HepG2 (cell line): ENCODE results near the gene DAO. TPM values are rescaled to one million over a fixed set of nuclear protein-coding genes. Genes with fewer than 3 reads are reported as not detected.

Source experiments
- JUNB ChIP-seq: sonication (generic); formaldehyde crosslinking; IDR thresholded peaks from 2 replicates; pipeline ENCODE4 v1.8.0; 2022; ENCODE audit warnings: missing genetic modification reagents, mild to moderate bottlenecking, borderline replicate concordance
- NFRKB ChIP-seq: fragments of 450-650 bp; IDR thresholded peaks from 2 replicates; pipeline ENCODE4 v1.6.1; 2017
- NR2C2 ChIP-seq: sonication (generic); formaldehyde crosslinking; IDR thresholded peaks from 2 replicates; pipeline ENCODE4 v1.4.0; 2020; ENCODE audit warnings: missing genetic modification reagents, mild to moderate bottlenecking, moderate library complexity, borderline replicate concordance
- PRMT3 ChIP-seq: sonication (generic); formaldehyde crosslinking; IDR thresholded peaks from 2 replicates; pipeline ENCODE4 v1.8.1; 2022; ENCODE audit warnings: low read depth, mild to moderate bottlenecking, moderate library complexity, missing genetic modification reagents, borderline replicate concordance
- SMAD9 ChIP-seq: sonication (generic); formaldehyde crosslinking; IDR thresholded peaks from 2 replicates; pipeline ENCODE4 v1.5.1; 2020; ENCODE audit warnings: mild to moderate bottlenecking, missing genetic modification reagents
- SMC3 ChIP-seq: IDR thresholded peaks from 2 replicates; pipeline ENCODE4 v1.6.1; 2011; ENCODE audit warnings: low read length, improper control_type of control experiment
- SRSF1 ChIP-seq: fragments of 200-400 bp; formaldehyde crosslinking; optimal IDR thresholded peaks from 2 replicates; pipeline ENCODE3; 2017; ENCODE audit warnings: mild to moderate bottlenecking, low read depth, low read length, moderate library complexity
- XRCC5 ChIP-seq: fragments of 200-400 bp; formaldehyde crosslinking; optimal IDR thresholded peaks from 2 replicates; pipeline ENCODE3; 2017; ENCODE audit warnings: mild to moderate bottlenecking, low read length
- ZC3H4 ChIP-seq: sonication (generic); formaldehyde crosslinking; IDR thresholded peaks from 2 replicates; pipeline ENCODE4 v1.4.0; 2020; ENCODE audit warnings: missing genetic modification reagents, borderline replicate concordance
- ZMYM2 ChIP-seq: sonication (generic); formaldehyde crosslinking; IDR thresholded peaks from 2 replicates; pipeline ENCODE4 v1.8.0; 2022; ENCODE audit warnings: mild to moderate bottlenecking, missing genetic modification reagents
- ZNF124 ChIP-seq: sonication (generic); formaldehyde crosslinking; IDR thresholded peaks from 2 replicates; pipeline ENCODE4 v1.4.0; 2020; ENCODE audit warnings: missing genetic modification reagents
- ZNF354B ChIP-seq: sonication (generic); formaldehyde crosslinking; IDR thresholded peaks from 2 replicates; pipeline ENCODE4 v1.8.0; 2022; ENCODE audit warnings: mild to moderate bottlenecking, missing genetic modification reagents
- ZNF629 ChIP-seq: sonication (generic); formaldehyde crosslinking; conservative IDR thresholded peaks from 2 replicates; pipeline ENCODE4 v1.5.0; 2020; ENCODE audit warnings: missing genetic modification reagents
- ZNF747 ChIP-seq: sonication (generic); formaldehyde crosslinking; IDR thresholded peaks from 2 replicates; pipeline ENCODE4 v1.8.1; 2023; ENCODE audit warnings: missing genetic modification reagents, mild to moderate bottlenecking, borderline replicate concordance
- ZNF768 ChIP-seq: sonication (generic); formaldehyde crosslinking; IDR thresholded peaks from 2 replicates; pipeline ENCODE4 v1.4.0; 2020; ENCODE audit warnings: missing genetic modification reagents
- polyA plus RNA-seq, 8 experiments: library from polyadenylated mRNA; depleted of rRNA in 3 of 8; stranded (reverse) in 7 of 8; unstranded in 1 of 8; fragments of >200 nt; fragmentation: Illumina TruSeq in 4 of 8; extraction: Trizol in 4 of 8; gene quantifications; 2 replicates each; pipeline versions ENCODE4 v1.2.1 to v1.2.3, GENCODE V29; 2011 to 2016; ENCODE audit warnings: low read depth in 4 of 8, missing spikeins in 1 of 8, mixed read lengths in 1 of 8; ENCODE audit not compliant: insufficient read depth in 1 of 8
- total RNA-seq, 5 experiments: library from RNA; depleted of rRNA; stranded (reverse); fragments of >200 nt; fragmentation: Illumina TruSeq; extraction: Trizol; gene quantifications; 2 replicates each; pipeline ENCODE4 v1.2.3, GENCODE V29; 2016; ENCODE audit warnings: low read depth in 1 of 5
- TF ChIP-seq, protein P1 (sequence below): sonication (generic); formaldehyde crosslinking; IDR thresholded peaks from 2 replicates; pipeline ENCODE4 v1.5.0; 2020; ENCODE audit warnings: missing genetic modification reagents
- TF ChIP-seq, protein P2 (sequence below): sonication (generic); formaldehyde crosslinking; conservative IDR thresholded peaks from 2 replicates; pipeline ENCODE4 v1.4.0; 2020; ENCODE audit warnings: missing genetic modification reagents
- TF ChIP-seq, protein P3 (sequence below): IDR thresholded peaks from 2 replicates; pipeline ENCODE4 v1.6.1; 2012; ENCODE audit warnings: low read length, improper control_type of control experiment
- TF ChIP-seq, protein P4 (sequence below): sonication (generic); formaldehyde crosslinking; IDR thresholded peaks from 2 replicates; pipeline ENCODE4 v1.5.0; 2020; ENCODE audit warnings: missing genetic modification reagents
- TF ChIP-seq, protein P5 (sequence below): sonication (generic); formaldehyde crosslinking; IDR thresholded peaks from 2 replicates; pipeline ENCODE4 v1.5.0; 2020; ENCODE audit warnings: mild to moderate bottlenecking, missing genetic modification reagents, moderate library complexity

The DAO gene
- total and polyA plus RNA-seq, 2 of the 13 experiments (the other 11 are each of a cell fraction or from before 2014, with no cell fraction given): 0.34 to 0.82 TPM

DNA sequence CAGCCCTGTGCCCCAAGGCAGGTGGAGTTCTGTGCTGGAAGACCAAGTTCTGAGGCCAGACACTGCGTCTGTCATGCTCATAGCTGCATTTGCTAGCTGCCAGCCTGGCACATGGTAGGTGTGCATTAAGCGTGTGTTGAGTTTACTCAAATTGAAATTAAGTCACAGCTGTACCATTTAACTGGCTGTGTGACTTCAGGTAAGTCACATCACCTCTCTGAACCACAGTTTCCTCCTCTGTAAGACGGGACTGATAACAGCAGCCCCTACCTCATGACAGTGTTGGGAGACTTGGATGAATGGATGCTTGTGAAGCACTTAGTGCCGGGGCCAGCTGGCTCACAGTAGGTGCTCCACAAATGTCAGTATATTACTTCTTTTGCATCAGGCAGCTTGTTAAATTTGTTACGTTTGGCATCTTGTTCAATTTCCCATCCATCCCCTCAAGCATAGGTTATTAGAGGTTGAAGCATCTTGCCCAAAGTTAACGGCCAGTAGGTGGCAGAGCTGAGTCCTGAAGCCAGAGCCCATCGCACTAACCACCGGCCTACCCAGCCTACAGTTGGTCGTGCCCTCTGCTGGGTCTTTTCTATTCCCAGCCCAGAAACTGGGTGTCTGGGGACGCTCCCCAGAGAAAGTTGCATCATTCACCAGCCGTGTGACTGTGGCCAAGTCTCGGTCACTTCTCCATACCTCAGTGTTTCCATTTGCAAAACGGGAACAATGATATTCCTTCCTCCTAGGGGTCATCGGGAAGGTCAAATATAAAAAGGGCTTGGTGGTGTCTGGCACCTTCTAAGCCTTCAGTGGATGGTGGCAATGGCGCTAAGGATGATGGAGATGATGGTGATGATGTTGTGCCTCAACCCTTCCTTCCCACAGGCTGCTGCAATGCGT lies 4.5 kb downstream of the DAO start (continued):
- TF ChIP-seq, protein P1, sequence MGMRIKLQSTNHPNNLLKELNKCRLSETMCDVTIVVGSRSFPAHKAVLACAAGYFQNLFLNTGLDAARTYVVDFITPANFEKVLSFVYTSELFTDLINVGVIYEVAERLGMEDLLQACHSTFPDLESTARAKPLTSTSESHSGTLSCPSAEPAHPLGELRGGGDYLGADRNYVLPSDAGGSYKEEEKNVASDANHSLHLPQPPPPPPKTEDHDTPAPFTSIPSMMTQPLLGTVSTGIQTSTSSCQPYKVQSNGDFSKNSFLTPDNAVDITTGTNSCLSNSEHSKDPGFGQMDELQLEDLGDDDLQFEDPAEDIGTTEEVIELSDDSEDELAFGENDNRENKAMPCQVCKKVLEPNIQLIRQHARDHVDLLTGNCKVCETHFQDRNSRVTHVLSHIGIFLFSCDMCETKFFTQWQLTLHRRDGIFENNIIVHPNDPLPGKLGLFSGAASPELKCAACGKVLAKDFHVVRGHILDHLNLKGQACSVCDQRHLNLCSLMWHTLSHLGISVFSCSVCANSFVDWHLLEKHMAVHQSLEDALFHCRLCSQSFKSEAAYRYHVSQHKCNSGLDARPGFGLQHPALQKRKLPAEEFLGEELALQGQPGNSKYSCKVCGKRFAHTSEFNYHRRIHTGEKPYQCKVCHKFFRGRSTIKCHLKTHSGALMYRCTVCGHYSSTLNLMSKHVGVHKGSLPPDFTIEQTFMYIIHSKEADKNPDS: no peak
- TF ChIP-seq ZC3H4 (CRISPR knock-in tag) (no peak), ZMYM2 (no peak), ZNF354B (no peak), ZNF124 (CRISPR knock-in tag) (no peak), SMC3 (peak; percentile 57), ZNF747 (CRISPR knock-in tag) (no peak), XRCC5 (peak; percentile 52), ZNF629 (CRISPR knock-in tag) (0 out of 2 replicates have a peak, but pooled peaks have one; percentile 22), NR2C2 (CRISPR knock-in tag) (no peak), SRSF1 (no peak), JUNB (no peak), NFRKB (no peak), PRMT3 (CRISPR knock-in tag) (no peak), SMAD9 (no peak), ZNF768 (CRISPR knock-in tag) (0 out of 2 replicates have a peak, but pooled peaks have one; percentile 10)
- TF ChIP-seq, protein P2, sequence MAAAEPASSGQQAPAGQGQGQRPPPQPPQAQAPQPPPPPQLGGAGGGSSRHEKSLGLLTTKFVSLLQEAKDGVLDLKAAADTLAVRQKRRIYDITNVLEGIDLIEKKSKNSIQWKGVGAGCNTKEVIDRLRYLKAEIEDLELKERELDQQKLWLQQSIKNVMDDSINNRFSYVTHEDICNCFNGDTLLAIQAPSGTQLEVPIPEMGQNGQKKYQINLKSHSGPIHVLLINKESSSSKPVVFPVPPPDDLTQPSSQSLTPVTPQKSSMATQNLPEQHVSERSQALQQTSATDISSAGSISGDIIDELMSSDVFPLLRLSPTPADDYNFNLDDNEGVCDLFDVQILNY (CRISPR knock-in tag): no peak
- TF ChIP-seq, protein P3, sequence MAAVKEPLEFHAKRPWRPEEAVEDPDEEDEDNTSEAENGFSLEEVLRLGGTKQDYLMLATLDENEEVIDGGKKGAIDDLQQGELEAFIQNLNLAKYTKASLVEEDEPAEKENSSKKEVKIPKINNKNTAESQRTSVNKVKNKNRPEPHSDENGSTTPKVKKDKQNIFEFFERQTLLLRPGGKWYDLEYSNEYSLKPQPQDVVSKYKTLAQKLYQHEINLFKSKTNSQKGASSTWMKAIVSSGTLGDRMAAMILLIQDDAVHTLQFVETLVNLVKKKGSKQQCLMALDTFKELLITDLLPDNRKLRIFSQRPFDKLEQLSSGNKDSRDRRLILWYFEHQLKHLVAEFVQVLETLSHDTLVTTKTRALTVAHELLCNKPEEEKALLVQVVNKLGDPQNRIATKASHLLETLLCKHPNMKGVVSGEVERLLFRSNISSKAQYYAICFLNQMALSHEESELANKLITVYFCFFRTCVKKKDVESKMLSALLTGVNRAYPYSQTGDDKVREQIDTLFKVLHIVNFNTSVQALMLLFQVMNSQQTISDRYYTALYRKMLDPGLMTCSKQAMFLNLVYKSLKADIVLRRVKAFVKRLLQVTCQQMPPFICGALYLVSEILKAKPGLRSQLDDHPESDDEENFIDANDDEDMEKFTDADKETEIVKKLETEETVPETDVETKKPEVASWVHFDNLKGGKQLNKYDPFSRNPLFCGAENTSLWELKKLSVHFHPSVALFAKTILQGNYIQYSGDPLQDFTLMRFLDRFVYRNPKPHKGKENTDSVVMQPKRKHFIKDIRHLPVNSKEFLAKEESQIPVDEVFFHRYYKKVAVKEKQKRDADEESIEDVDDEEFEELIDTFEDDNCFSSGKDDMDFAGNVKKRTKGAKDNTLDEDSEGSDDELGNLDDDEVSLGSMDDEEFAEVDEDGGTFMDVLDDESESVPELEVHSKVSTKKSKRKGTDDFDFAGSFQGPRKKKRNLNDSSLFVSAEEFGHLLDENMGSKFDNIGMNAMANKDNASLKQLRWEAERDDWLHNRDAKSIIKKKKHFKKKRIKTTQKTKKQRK: no peak
- TF ChIP-seq, protein P4, sequence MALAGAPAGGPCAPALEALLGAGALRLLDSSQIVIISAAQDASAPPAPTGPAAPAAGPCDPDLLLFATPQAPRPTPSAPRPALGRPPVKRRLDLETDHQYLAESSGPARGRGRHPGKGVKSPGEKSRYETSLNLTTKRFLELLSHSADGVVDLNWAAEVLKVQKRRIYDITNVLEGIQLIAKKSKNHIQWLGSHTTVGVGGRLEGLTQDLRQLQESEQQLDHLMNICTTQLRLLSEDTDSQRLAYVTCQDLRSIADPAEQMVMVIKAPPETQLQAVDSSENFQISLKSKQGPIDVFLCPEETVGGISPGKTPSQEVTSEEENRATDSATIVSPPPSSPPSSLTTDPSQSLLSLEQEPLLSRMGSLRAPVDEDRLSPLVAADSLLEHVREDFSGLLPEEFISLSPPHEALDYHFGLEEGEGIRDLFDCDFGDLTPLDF: no peak
- TF ChIP-seq, protein P5, sequence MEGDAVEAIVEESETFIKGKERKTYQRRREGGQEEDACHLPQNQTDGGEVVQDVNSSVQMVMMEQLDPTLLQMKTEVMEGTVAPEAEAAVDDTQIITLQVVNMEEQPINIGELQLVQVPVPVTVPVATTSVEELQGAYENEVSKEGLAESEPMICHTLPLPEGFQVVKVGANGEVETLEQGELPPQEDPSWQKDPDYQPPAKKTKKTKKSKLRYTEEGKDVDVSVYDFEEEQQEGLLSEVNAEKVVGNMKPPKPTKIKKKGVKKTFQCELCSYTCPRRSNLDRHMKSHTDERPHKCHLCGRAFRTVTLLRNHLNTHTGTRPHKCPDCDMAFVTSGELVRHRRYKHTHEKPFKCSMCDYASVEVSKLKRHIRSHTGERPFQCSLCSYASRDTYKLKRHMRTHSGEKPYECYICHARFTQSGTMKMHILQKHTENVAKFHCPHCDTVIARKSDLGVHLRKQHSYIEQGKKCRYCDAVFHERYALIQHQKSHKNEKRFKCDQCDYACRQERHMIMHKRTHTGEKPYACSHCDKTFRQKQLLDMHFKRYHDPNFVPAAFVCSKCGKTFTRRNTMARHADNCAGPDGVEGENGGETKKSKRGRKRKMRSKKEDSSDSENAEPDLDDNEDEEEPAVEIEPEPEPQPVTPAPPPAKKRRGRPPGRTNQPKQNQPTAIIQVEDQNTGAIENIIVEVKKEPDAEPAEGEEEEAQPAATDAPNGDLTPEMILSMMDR (CRISPR knock-in tag): peak; percentile 66
